ENCODE data around the gene JOSD1.

JOSD1 gene

GRCh38 chr22:38715176-38715764 lies 14.5 kb upstream of the JOSD1 start:
- TF ChIP-seq, protein P1, sequence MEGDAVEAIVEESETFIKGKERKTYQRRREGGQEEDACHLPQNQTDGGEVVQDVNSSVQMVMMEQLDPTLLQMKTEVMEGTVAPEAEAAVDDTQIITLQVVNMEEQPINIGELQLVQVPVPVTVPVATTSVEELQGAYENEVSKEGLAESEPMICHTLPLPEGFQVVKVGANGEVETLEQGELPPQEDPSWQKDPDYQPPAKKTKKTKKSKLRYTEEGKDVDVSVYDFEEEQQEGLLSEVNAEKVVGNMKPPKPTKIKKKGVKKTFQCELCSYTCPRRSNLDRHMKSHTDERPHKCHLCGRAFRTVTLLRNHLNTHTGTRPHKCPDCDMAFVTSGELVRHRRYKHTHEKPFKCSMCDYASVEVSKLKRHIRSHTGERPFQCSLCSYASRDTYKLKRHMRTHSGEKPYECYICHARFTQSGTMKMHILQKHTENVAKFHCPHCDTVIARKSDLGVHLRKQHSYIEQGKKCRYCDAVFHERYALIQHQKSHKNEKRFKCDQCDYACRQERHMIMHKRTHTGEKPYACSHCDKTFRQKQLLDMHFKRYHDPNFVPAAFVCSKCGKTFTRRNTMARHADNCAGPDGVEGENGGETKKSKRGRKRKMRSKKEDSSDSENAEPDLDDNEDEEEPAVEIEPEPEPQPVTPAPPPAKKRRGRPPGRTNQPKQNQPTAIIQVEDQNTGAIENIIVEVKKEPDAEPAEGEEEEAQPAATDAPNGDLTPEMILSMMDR (IDR thresholded peaks at IDR 0.05; ENCODE audit: extremely low read depth, insufficient read depth, missing control alignments) = no peak
- in situ Hi-C loops (cut with MboI; ENCODE audit: low pct_unique_long_range_greater_than_20kb, low sequenced_read_pairs, unreplicated experiment) = no loop called here
- no peak for DNase-seq (ENCODE audit: low spot score)

- in situ Hi-C loops (cut with MboI; ENCODE audit: low pct_unique_long_range_greater_than_20kb, low sequenced_read_pairs, unreplicated experiment) = no loop called here
- no peak for DNase-seq (ENCODE audit: low spot score)
- TF ChIP-seq, protein P1 (IDR thresholded peaks at IDR 0.05; ENCODE audit: extremely low read depth, insufficient read depth, missing control alignments) = no peak
These were observed 13.2 kb upstream of the JOSD1 start for GRCh38 chr22:38713921-38714320.

DNA sequence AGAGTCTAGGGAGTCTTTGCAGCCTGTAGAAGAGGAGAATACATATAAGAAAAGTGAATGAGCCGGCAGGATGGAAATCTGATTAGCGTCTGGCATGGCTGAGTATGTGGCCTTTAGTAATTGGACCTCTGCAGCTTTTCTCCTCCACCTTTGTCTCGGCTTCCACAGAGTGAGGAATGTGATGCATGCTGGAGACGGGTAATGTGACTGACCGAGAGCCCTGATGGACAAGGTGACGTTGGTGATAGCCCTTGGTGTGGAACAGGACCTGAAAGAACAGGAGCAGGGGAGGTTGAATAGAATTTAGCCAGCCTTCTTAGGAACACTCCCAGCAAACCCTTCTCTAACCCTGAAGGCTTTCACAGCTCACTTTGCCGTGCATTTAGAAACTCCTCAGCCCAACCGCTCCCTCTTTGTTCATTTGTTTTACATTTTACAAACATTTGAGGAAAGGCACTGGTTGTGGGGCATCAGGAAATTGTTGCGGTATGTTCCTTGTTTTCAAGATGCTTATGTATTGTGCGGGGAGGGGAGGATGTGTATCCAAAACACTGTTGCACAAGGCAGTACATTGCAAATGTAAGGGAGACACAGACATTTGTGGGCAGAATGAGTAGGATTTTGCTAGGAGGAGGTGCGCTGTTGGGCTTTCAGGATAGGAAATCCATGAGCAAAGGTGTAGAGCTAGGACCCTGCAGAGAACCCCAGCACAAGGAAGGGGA lies 11.9 kb upstream of the JOSD1 start:
- in situ Hi-C loops (cut with MboI; ENCODE audit: low pct_unique_long_range_greater_than_20kb, low sequenced_read_pairs, unreplicated experiment) = no loop called here
- no peak for DNase-seq (ENCODE audit: low spot score)
- TF ChIP-seq, protein P1 (IDR thresholded peaks at IDR 0.05; ENCODE audit: extremely low read depth, insufficient read depth, missing control alignments) = no peak

GRCh38 chr22:38710866-38711265 lies 10.1 kb upstream of the JOSD1 start:
- in situ Hi-C loops (cut with MboI; ENCODE audit: low pct_unique_long_range_greater_than_20kb, low sequenced_read_pairs, unreplicated experiment) = no loop called here
- no peak for DNase-seq (ENCODE audit: low spot score)

GRCh38 chr22:38710351-38710750 lies 9.6 kb upstream of the JOSD1 start:
- TF ChIP-seq, protein P1 (IDR thresholded peaks at IDR 0.05; ENCODE audit: extremely low read depth, insufficient read depth, missing control alignments) = no peak
- in situ Hi-C loops (cut with MboI; ENCODE audit: low pct_unique_long_range_greater_than_20kb, low sequenced_read_pairs, unreplicated experiment) = no loop called here
- no peak for DNase-seq (ENCODE audit: low spot score)

More at GRCh38 chr22:38710866-38711265, 10.1 kb upstream of the JOSD1 start:
- TF ChIP-seq, protein P1 (IDR thresholded peaks at IDR 0.05; ENCODE audit: extremely low read depth, insufficient read depth, missing control alignments) = no peak

- TF ChIP-seq, protein P1 (IDR thresholded peaks at IDR 0.05; ENCODE audit: extremely low read depth, insufficient read depth, missing control alignments) = no peak
- DNase-seq (ENCODE audit: low spot score) = no peak
- in situ Hi-C loops (cut with MboI; ENCODE audit: low pct_unique_long_range_greater_than_20kb, low sequenced_read_pairs, unreplicated experiment) = no loop called here
These were observed 8.6 kb upstream of the JOSD1 start for GRCh38 chr22:38709306-38709705.
